ENCODE data around the gene STK11IP.

The STK11IP gene

DNA sequence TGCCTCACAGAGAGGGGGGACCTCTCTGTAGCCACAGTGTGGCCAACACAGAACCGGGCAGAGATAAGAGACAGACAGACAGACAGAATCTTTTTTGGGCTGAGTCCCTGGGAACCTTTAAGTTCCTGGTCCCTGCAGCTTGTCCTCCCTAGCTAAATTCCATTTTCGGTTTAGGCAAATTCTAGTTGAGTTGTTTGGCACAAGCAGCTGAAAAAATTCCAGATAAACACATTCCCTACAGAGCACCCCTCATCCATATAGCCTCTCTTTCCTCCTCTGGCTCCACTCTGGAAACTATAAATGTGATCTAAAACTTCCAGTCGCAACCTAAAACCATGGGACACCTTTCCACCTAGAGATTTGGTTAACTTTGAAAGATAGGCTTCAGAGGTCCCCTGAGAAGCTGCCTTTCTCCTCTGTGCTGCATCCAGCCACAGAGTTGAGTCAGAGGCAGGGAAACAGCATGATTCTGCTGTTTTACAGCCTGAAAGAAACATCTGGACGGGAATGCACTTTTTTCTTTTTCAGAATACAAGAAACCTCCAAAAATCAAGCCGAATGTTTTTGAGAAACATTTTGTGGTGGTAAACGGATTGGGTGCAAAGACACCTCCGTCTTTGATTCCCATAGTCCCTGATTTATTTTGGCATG, 60.7 kb downstream of the STK11IP start:
- no peak for DNase-seq (ENCODE audit: low read depth, low spot score)
- no peaks in the 10 kb centered on the region for H3K27me3 ChIP-seq (ENCODE audit: insufficient read depth, insufficient read length)
- no peaks in the 10 kb centered on the region for H3K4me1 ChIP-seq (ENCODE audit: insufficient read depth, insufficient read length)
- TF ChIP-seq SUZ12 (IDR thresholded peaks at IDR 0.05; ENCODE audit: extremely low read depth, insufficient read depth, insufficient read length) (no peak), ZNF274 (IDR thresholded peaks at IDR 0.05; ENCODE audit: low read depth, low read length) (no peak), YY1 (IDR thresholded peaks at IDR 0.05; ENCODE audit: insufficient read depth, insufficient read length) (no peak)
- no peak overlapping the region for H3K9ac ChIP-seq (ENCODE audit: insufficient read length, low read depth)
- H3K4me3 ChIP-seq (ENCODE audit: insufficient read length, low read depth), result no peak overlapping the region
- peaks cover 29% of the 10 kb centered on the region for H3K9me3 ChIP-seq (ENCODE audit: insufficient read depth, low read length)
- no peaks in the 10 kb centered on the region for H3K36me3 ChIP-seq (ENCODE audit: insufficient read depth, insufficient read length, low read length)

DNA sequence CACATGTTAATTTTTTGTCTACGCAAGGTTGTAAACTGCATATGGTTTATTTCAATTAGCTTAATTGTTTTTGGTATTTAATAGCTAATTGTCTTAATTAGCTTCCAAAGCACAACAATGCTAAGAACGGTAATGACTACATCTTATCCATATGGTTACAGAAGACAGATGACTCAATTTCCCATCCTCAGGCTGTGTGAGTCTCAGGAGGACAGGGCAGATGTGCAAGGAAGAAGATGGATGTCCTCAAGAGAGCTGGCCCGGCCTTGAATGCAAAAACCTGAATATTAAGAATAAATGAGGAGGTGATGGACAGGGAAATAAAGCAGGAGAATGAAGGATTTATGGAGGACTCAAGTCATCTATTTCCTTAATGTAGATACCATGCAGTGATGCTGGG, 61.2 kb downstream of the STK11IP start:
- H3K4me1 ChIP-seq (ENCODE audit: insufficient read depth, insufficient read length), result no peaks in the 10 kb centered on the region
- TF ChIP-seq ZNF274 (IDR thresholded peaks at IDR 0.05; ENCODE audit: low read depth, low read length), result no peak
- no peak for TF ChIP-seq SUZ12 (IDR thresholded peaks at IDR 0.05; ENCODE audit: extremely low read depth, insufficient read depth, insufficient read length)
- TF ChIP-seq YY1 (IDR thresholded peaks at IDR 0.05; ENCODE audit: insufficient read depth, insufficient read length), result no peak
- H3K4me3 ChIP-seq (ENCODE audit: insufficient read length, low read depth), result no peak overlapping the region
- H3K27me3 ChIP-seq (ENCODE audit: insufficient read depth, insufficient read length), result no peaks in the 10 kb centered on the region
- DNase-seq (ENCODE audit: low read depth, low spot score), result no peak
- no peaks in the 10 kb centered on the region for H3K36me3 ChIP-seq (ENCODE audit: insufficient read depth, insufficient read length, low read length)
- H3K9ac ChIP-seq (ENCODE audit: insufficient read length, low read depth), result no peak overlapping the region
- peaks cover 29% of the 10 kb centered on the region for H3K9me3 ChIP-seq (ENCODE audit: insufficient read depth, low read length)

GRCh38 chr2:219661197-219661954, 63.7 kb downstream of the STK11IP start:
- TF ChIP-seq SUZ12 (IDR thresholded peaks at IDR 0.05; ENCODE audit: extremely low read depth, insufficient read depth, insufficient read length), result no peak
- no peak for TF ChIP-seq ZNF274 (IDR thresholded peaks at IDR 0.05; ENCODE audit: low read depth, low read length)
- TF ChIP-seq YY1 (IDR thresholded peaks at IDR 0.05; ENCODE audit: insufficient read depth, insufficient read length), result no peak
- DNase-seq (ENCODE audit: low read depth, low spot score), result no peak
- H3K9me3 ChIP-seq (ENCODE audit: insufficient read depth, low read length), result peaks cover 29% of the 10 kb centered on the region
- H3K27me3 ChIP-seq (ENCODE audit: insufficient read depth, insufficient read length), result no peaks in the 10 kb centered on the region
- no peaks in the 10 kb centered on the region for H3K4me1 ChIP-seq (ENCODE audit: insufficient read depth, insufficient read length)
- no peak overlapping the region for H3K9ac ChIP-seq (ENCODE audit: insufficient read length, low read depth)
- no peaks in the 10 kb centered on the region for H3K36me3 ChIP-seq (ENCODE audit: insufficient read depth, insufficient read length, low read length)
- H3K4me3 ChIP-seq (ENCODE audit: insufficient read length, low read depth), result no peak overlapping the region

DNA sequence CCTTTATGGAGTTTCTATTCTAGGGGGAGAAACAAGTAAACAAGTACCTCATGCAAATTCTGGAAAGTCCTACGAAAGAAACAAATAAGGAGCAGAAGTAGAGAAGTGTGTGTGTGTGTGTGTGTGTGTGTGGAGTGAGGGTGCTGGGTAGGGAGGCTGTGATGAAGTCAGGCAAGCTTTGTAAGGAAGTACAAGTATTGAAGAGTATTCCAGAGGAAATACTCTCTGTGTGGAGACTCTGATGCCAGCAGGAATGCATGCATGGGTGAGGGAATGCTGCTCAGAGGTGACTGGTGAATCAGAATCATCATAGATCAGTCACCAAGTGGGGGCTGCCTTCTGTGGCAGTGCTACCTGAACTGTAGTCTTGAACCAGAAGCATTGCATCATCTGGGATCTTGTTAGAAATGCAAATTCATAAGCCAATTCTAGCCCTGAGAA, 64.3 kb downstream of the STK11IP start:
- no peaks in the 10 kb centered on the region for H3K36me3 ChIP-seq (ENCODE audit: insufficient read depth, insufficient read length, low read length)
- no peaks in the 10 kb centered on the region for H3K27me3 ChIP-seq (ENCODE audit: insufficient read depth, insufficient read length)
- no peak overlapping the region for H3K4me3 ChIP-seq (ENCODE audit: insufficient read length, low read depth)
- no peak for DNase-seq (ENCODE audit: low read depth, low spot score)
- H3K4me1 ChIP-seq (ENCODE audit: insufficient read depth, insufficient read length), result no peaks in the 10 kb centered on the region
- no peak for TF ChIP-seq ZNF274 (IDR thresholded peaks at IDR 0.05; ENCODE audit: low read depth, low read length)
- TF ChIP-seq YY1 (IDR thresholded peaks at IDR 0.05; ENCODE audit: insufficient read depth, insufficient read length), result no peak
- no peak for TF ChIP-seq SUZ12 (IDR thresholded peaks at IDR 0.05; ENCODE audit: extremely low read depth, insufficient read depth, insufficient read length)
- H3K9me3 ChIP-seq (ENCODE audit: insufficient read depth, low read length), result peaks cover 23% of the 10 kb centered on the region
- no peak overlapping the region for H3K9ac ChIP-seq (ENCODE audit: insufficient read length, low read depth)

DNA sequence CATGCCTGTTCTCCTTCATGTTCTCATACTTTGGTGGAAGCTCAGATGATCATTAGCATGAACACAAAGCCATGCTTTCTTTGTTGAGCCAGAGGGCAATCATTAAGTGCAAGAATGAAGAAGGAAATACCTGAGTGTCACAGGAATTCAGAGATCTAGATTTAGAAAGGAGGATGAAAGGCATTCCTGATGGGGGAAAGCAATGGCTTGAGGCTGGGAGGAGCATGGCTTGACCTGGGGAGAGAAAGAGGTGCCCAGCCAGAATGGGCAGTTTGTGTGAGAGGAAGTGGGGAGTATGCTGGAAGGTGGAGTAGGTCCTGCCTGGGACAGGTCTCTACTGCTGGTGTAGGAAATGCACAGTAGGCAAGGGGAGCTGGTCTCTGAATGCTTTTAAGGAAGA, 64.9 kb downstream of the STK11IP start:
- H3K9me3 ChIP-seq (ENCODE audit: insufficient read depth, low read length), result peaks cover 23% of the 10 kb centered on the region
- TF ChIP-seq YY1 (IDR thresholded peaks at IDR 0.05; ENCODE audit: insufficient read depth, insufficient read length) (no peak), ZNF274 (IDR thresholded peaks at IDR 0.05; ENCODE audit: low read depth, low read length) (no peak), SUZ12 (IDR thresholded peaks at IDR 0.05; ENCODE audit: extremely low read depth, insufficient read depth, insufficient read length) (no peak)
- no peak overlapping the region for H3K9ac ChIP-seq (ENCODE audit: insufficient read length, low read depth)
- H3K27me3 ChIP-seq (ENCODE audit: insufficient read depth, insufficient read length), result no peaks in the 10 kb centered on the region
- no peaks in the 10 kb centered on the region for H3K36me3 ChIP-seq (ENCODE audit: insufficient read depth, insufficient read length, low read length)
- H3K4me3 ChIP-seq (ENCODE audit: insufficient read length, low read depth), result no peak overlapping the region
- DNase-seq (ENCODE audit: low read depth, low spot score), result peak; percentile 63
- H3K4me1 ChIP-seq (ENCODE audit: insufficient read depth, insufficient read length), result no peaks in the 10 kb centered on the region

DNA sequence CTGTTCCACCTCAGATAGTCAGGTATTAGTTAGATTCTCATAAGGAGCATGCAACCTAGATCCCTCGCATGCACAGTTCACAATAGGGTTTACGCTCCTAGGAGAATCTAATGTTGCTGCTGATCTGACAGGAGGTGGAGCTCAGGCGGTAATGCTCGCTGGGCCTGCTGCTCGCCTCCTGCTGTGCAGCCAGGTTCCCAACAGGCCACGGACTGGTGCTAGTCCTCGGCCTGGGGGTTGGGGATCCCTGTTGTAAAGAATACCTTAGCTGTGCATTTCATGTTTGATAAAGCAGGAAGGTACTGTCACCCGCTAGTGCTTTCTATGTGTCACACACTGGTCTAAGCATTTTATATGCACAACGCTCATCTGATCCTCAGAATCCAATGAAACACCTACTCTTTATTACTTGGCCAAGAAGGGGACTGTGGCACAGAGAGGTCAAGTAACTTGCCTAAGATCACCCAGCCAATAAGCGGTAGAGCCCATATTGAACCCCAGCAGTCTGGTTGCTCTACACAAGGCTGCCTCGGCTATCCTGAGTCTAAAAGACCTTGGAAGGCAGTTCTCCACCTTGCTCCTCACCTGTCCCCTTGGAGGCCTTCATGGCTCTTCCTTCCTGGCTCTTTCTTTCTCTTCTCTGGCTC, 65.6 kb downstream of the STK11IP start:
- peaks cover 23% of the 10 kb centered on the region for H3K9me3 ChIP-seq (ENCODE audit: insufficient read depth, low read length)
- no peaks in the 10 kb centered on the region for H3K4me1 ChIP-seq (ENCODE audit: insufficient read depth, insufficient read length)
- DNase-seq (ENCODE audit: low read depth, low spot score), result no peak
- H3K36me3 ChIP-seq (ENCODE audit: insufficient read depth, insufficient read length, low read length), result no peaks in the 10 kb centered on the region
- TF ChIP-seq SUZ12 (IDR thresholded peaks at IDR 0.05; ENCODE audit: extremely low read depth, insufficient read depth, insufficient read length) (no peak), YY1 (IDR thresholded peaks at IDR 0.05; ENCODE audit: insufficient read depth, insufficient read length) (no peak), ZNF274 (IDR thresholded peaks at IDR 0.05; ENCODE audit: low read depth, low read length) (no peak)
- no peak overlapping the region for H3K9ac ChIP-seq (ENCODE audit: insufficient read length, low read depth)
- no peaks in the 10 kb centered on the region for H3K27me3 ChIP-seq (ENCODE audit: insufficient read depth, insufficient read length)
- no peak overlapping the region for H3K4me3 ChIP-seq (ENCODE audit: insufficient read length, low read depth)

DNA sequence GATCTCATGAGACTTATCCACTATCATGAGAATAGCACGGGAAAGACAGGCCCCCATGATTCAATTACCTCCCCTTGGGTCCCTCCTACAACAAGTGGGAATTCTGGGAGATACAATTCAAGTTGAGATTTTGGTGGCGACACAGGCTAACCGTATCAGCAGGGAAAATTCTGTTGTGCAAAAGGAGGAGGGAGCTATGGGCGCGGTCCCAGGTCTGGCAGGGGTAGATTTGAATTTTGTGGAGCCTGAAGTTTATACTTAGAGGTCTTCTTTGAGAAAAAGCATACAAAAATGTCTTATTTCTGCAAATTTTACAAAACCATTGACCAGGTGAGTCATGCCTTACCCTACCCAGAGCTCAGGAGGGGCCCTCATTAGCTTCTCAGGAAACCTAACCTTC, 66.4 kb downstream of the STK11IP start:
- no peaks in the 10 kb centered on the region for H3K36me3 ChIP-seq (ENCODE audit: insufficient read depth, insufficient read length, low read length)
- no peak for TF ChIP-seq SUZ12 (IDR thresholded peaks at IDR 0.05; ENCODE audit: extremely low read depth, insufficient read depth, insufficient read length)
- TF ChIP-seq ZNF274 (IDR thresholded peaks at IDR 0.05; ENCODE audit: low read depth, low read length), result no peak
- TF ChIP-seq YY1 (IDR thresholded peaks at IDR 0.05; ENCODE audit: insufficient read depth, insufficient read length), result no peak
- no peaks in the 10 kb centered on the region for H3K4me1 ChIP-seq (ENCODE audit: insufficient read depth, insufficient read length)
- peaks cover 23% of the 10 kb centered on the region for H3K9me3 ChIP-seq (ENCODE audit: insufficient read depth, low read length)
- H3K9ac ChIP-seq (ENCODE audit: insufficient read length, low read depth), result no peak overlapping the region
- no peak for DNase-seq (ENCODE audit: low read depth, low spot score)
- H3K4me3 ChIP-seq (ENCODE audit: insufficient read length, low read depth), result no peak overlapping the region
- H3K27me3 ChIP-seq (ENCODE audit: insufficient read depth, insufficient read length), result no peaks in the 10 kb centered on the region

All from NT2/D1 (cell line).